ES-I3 (cell line): Measurements from ENCODE around the gene C1orf167.

Experiments used
- H3K36me3 ChIP-seq: 2 replicates; pipeline ENCODE4 v1.6.1; 2013; ENCODE audit warnings: mild to moderate bottlenecking, low read length, control low read depth, moderate library complexity; ENCODE audit not compliant: insufficient read depth
- H3K4me1 ChIP-seq: 2 replicates; pipeline ENCODE4 v1.6.1; 2013; ENCODE audit warnings: mild to moderate bottlenecking, control low read depth, low read length; ENCODE audit not compliant: insufficient read depth
- H3K9ac ChIP-seq: 2 replicates; pipeline ENCODE4 v1.6.1; 2013; ENCODE audit warnings: low read depth, mild to moderate bottlenecking, low read length, moderate library complexity
- H3K9me3 ChIP-seq: 2 replicates; pipeline ENCODE4 v1.6.1; 2013; ENCODE audit warnings: mild to moderate bottlenecking, low read length, moderate library complexity; ENCODE audit not compliant: control insufficient read depth, insufficient read depth

Gene C1orf167, protein sequence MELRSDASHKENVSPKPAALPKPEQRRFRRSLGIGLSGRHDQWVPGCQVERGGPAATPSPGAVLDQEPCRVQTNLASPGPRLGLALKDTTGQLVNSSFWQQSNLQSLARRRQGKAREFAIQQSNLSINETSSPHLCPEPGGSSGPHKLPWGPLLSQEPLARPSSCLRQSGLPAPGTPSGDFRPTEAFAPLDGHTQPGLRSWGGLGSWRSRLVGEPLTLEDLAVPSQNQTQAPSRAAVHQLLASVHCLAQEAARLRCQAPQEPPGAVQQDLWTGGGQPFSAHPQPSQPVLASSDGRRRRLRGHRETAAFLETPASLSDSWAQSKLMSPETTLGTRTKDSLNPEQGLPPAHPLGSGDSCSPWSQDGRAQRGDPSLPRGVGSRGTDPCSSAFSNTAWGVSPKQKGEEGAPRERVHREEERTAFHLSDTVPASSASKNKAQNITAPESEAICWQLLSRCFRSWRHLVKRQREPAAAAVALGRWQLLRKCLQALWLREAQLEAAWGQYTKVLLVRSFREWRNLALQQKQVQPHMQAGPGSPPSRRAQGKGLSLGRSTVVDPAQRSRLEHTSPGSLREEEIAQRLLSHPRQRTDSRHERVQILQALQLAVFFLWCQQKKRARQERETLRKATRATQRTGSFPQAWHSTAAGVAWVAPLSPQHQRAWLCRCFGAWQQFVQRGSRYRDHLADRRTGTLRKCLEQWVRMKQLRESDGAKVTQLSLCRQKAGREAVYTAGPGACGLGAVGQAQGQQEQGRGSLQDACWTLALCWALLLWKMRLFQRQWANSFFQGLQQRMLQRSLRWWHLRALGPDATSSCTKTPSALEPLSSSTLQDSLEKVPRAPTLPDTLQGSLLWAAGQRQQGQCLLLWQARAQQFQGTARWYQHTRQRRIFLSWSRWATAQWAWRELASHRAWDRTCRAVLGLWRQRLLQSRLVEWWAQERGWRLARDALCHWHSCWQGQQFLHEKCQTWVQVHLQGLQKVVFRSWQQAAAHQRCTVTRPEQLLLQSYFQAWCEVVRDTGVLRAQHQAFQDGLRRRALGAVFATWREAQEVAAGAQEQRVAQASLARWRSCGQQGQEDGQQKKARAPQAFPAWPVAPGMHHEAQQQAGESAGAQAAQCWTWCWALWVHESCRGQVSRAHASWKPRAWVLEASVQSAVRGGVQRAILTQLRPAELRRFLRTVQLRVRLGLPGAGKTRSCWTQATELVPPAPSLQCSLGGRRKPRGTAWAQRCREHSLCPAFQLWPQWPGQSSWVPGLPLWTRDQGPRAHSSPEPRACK (N-terminal part only)

DNA sequence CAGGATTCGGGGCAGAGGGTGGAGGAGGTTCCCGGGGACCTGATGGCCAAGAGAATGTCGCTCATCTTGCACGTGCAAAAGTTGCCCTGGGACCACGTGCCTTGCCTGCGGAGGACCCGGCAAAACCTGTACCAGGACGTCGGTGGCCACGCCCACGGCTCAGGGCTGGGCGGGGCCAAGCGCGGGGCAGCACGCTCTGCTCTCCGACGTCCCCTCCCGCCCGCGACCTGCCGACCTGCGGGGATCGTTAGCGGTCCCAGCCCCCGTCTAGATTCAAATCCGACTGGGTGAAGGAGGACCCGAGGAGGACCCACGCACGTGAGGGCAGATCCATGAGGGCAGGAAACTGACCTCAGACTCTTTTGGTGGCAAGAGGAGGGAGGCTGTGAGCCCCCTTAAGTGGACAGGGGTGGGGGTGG lies at the start of gene C1orf167:
TSS of gene C1orf167 (plus strand) at position 206 of the 419 bp plus-strand sequence. CDS start 2,208 bp downstream, outside the sequence.
- no peaks in the 10 kb centered on the region for H3K36me3 ChIP-seq
- peaks cover 6% of the 10 kb centered on the region; the same call in 1 of the 2 replicates for H3K4me1 ChIP-seq
- H3K9me3 ChIP-seq = no peaks in the 10 kb centered on the region
- peak within 1 kb of the TSS; percentile 41; the same call in 1 of the 2 replicates for H3K9ac ChIP-seq

DNA sequence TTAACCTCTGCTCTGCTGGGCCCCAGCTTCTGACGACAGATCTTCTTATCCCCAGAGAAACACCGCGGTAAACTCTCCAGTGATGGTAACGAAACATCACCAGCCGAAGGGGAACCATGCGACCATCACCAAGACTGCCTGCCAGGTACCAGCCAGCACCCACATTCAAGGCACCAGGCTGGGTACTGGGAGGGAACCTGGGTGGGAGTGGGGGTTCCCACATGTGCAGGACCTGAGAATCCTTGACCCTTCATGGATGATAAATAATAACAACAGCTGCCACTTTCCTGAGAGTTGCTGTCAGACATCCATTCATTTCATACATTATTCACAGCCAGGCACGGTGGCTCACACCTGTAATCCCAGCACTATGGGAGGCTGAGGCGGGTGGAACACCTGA lies 49.7 kb upstream of the C1orf167 start:
- H3K36me3 ChIP-seq = no peaks in the 10 kb centered on the region
- H3K4me1 ChIP-seq = peaks cover 7% of the 10 kb centered on the region
- no peaks in the 10 kb centered on the region for H3K9me3 ChIP-seq
- H3K9ac ChIP-seq = no peak overlapping the region

DNA sequence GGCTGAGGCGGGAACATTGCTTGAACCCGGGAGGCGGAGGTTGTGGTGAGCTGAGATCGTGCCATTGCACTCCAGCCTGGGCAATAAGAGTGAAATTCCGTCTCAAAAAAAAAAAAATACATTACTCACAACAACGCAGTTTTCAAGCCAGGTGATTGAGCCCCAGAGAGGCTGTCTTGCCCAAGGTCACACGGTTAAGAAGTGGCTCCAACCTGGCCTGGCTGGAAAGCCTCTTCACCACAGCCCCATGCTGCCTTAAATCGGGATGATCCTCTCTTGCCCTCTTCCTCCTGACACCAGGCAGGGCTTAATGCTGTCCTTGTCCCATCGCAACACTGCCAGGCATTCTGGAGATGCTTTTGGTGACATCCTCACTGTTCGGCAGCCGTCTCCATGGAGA lies 48.9 kb upstream of the C1orf167 start:
- Histone ChIP-seq H3K9me3 (no peaks in the 10 kb centered on the region), H3K9ac (no peak overlapping the region), H3K36me3 (no peaks in the 10 kb centered on the region), H3K4me1 (no peaks in the 10 kb centered on the region)

DNA sequence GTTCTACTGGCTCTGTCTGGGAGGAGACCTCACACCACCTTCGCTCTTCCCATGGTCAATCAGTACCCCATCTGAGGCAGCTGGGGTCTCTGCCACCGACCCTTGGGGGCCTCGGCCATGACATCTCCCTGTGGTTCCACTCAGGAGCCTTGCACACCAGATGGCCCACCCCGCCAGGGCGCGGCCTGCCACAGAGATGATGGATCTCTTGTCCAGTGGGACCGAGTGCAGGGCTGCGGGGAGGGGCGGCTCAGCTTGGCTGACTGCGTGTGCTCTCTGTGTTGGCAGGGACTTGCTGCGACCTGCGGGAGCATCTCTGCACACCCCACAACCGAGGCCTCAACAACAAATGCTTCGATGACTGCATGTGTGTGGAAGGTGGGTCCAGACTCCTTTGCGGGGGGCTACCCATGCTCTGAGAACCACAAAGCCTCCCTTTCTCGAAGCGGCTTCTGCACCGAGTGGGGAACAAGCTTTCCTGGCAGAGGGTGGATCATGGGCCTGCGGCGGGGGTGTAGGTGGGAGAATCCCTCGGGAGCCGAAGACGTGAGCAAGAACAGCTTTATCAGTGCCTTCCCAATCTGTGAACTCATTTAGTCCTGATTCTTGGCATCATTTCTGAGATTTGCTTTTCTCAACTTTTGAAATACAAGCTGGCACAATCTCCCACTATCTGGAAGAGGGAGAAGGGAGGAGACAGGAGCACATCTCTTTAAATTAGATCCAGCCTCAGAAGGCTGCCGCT lies 47.0 kb upstream of the C1orf167 start:
- Histone ChIP-seq H3K36me3 (no peaks in the 10 kb centered on the region), H3K9ac (no peak overlapping the region), H3K9me3 (no peaks in the 10 kb centered on the region), H3K4me1 (peaks cover 3% of the 10 kb centered on the region; the same call in 1 of the 2 replicates)

DNA sequence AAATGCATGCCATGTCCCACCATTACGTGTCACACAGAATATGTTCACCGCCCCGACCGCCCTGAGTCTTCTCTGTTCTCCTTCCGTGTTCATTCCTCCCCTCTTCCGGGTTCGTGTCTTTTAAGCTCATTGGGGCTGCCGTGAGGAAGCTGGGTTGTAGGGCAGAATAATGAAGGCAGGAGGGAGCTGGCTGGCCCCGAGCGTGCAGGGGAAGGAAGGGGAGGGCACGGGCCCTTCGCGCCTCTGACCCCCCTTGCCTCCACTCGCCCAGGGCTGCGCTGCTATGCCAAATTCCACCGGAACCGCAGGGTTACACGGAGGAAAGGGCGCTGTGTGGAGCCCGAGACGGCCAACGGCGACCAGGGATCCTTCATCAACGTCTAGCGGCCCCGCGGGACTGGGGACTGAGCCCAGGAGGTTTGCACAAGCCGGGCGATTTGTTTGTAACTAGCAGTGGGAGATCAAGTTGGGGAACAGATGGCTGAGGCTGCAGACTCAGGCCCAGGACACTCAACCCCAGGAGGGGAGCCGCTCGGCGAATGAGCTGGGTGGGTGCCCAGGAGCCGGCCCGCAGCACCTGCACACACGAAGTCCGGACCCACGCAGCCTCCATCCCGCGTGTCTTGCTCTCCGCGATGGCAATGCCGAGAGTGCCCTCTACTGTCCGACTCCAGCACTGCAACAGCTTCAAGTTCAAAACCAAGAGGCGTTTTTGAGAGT lies 42.5 kb upstream of the C1orf167 start:
- peak overlapping the region; percentile 28; the same call in 1 of the 2 replicates for H3K9ac ChIP-seq
- H3K4me1 ChIP-seq = peaks cover 3% of the 10 kb centered on the region; the same call in 1 of the 2 replicates
- H3K9me3 ChIP-seq = no peaks in the 10 kb centered on the region
- H3K36me3 ChIP-seq = no peaks in the 10 kb centered on the region

DNA sequence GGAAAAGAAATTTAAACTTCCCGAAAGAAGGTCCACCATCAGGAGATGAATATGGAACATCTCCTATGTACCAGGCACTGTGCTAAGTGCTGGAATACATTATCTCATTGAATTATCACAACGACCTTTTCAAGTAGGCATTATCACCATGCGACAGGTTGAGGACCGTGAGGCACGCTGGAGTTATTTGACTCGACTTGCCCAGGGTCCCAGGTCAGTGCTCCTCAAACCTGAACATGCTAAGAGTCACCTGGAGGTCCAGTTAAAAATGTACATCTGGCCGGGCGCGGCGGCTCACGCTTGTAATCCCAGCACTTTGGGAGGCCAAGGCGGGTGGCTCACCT lies 42.0 kb upstream of the C1orf167 start:
- peaks cover 3% of the 10 kb centered on the region; the same call in 1 of the 2 replicates for H3K4me1 ChIP-seq
- no peaks in the 10 kb centered on the region for H3K36me3 ChIP-seq
- no peaks in the 10 kb centered on the region for H3K9me3 ChIP-seq
- H3K9ac ChIP-seq = no peak overlapping the region

DNA sequence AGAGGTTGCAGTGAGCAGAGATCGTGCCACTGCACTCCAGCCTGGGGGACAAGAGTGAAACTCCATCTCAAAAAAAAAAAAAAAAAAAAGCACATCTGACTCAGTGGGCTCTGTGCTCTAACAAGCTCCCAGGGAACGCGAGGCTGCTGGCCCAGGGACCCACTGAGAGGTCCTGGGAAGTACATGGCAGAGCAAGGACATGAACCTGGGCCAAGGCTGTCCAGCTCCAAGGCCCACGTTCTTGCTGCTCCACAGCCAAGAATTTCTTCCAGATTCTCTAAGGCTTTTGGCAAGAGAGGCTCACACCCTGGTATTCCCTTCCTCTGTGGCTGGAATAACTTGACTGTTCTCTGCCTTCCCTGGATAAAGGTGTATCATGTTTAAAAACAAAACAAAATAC lies 41.5 kb upstream of the C1orf167 start:
- no peak overlapping the region for H3K9ac ChIP-seq
- no peaks in the 10 kb centered on the region for H3K9me3 ChIP-seq
- no peaks in the 10 kb centered on the region for H3K36me3 ChIP-seq
- peaks cover 8% of the 10 kb centered on the region for H3K4me1 ChIP-seq

DNA sequence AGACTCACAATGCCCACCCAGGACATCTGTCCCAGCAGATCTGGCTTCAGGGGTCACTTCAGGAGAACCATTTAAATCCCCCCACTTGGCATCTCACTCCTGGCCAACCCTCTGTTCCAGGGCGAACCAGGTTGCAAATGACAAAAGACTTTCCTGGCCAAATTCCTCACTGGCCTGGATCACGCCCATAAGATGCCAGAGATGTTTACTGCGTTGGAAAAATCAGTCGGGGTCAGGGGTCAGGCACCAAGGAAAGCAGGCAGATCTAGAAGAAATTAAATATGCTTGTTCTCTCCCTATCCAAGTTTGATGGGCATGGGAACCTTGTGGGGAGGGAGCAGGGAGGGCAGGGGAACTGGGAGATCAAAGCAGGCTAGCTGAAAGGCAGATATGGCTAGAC lies 40.7 kb upstream of the C1orf167 start:
- no peaks in the 10 kb centered on the region for H3K36me3 ChIP-seq
- no peaks in the 10 kb centered on the region for H3K9me3 ChIP-seq
- H3K4me1 ChIP-seq = peaks cover 12% of the 10 kb centered on the region
- H3K9ac ChIP-seq = no peak overlapping the region

DNA sequence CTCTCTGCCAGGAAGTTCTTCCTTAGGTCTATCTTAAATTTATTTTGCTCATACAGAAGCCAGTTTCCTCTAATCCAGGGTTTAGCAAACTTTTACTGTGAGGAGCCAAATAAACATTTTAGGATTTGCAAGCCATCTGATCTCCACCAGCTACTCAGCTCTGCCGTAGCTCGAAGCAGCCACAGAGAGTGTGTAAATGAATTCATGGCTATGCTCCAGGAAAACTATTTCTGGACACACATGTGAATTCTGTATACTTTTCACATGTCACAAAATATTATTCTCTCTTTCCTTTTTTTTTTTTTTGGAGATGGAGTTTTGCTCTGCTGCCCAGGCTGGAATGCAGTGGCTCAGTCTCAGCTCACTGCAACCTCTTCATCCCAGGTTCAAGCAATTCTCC lies 39.5 kb upstream of the C1orf167 start:
- Histone ChIP-seq H3K36me3 (no peaks in the 10 kb centered on the region), H3K9me3 (no peaks in the 10 kb centered on the region), H3K9ac (no peak overlapping the region), H3K4me1 (peaks cover 12% of the 10 kb centered on the region)

DNA sequence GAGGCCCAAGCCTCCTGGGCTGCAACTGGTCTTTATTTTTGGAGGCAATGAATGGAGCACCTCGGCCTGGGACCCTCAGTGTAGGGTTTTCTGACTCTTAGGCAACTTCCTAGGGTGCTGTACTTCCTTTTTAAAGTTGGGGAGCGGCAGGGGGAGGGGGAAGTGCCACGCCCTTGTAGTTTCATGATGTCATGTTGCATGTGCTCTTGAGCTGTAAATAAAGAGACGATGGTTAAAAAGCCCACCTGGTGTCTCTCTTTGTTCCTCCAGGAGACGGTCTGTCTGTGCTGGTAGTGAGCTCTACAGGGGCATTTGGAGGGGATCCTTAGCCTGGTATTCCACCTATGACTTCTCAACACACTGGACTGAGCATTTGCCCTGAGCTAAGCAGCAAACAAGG lies 36.4 kb upstream of the C1orf167 start:
- H3K9me3 ChIP-seq = no peaks in the 10 kb centered on the region
- 0 out of 2 replicates have a peak overlapping the region, but pooled peaks have one; percentile 7 for H3K9ac ChIP-seq
- H3K36me3 ChIP-seq = no peaks in the 10 kb centered on the region
- peaks cover 26% of the 10 kb centered on the region for H3K4me1 ChIP-seq

DNA sequence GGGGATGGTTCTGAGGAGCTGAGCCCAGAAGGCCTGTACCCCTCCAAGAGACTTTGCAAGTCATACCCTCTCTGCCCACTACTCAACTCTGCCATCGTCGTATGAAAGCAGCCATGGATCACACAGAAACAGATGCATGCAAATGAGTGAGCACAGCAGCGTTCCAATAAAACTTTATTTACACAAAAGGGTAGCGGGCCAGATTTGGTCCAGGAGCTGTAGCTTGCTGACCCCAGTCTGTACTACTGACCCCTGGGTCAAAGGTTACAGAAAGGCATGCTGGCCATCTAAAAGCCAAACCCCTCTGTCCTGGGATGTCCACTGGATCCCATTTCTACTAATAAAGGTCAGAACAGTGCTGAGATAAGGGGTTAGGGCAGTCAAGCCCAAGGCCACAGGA lies 34.9 kb upstream of the C1orf167 start:
- Histone ChIP-seq H3K36me3 (no peaks in the 10 kb centered on the region), H3K9me3 (no peaks in the 10 kb centered on the region), H3K4me1 (peaks cover 32% of the 10 kb centered on the region), H3K9ac (no peak overlapping the region)

DNA sequence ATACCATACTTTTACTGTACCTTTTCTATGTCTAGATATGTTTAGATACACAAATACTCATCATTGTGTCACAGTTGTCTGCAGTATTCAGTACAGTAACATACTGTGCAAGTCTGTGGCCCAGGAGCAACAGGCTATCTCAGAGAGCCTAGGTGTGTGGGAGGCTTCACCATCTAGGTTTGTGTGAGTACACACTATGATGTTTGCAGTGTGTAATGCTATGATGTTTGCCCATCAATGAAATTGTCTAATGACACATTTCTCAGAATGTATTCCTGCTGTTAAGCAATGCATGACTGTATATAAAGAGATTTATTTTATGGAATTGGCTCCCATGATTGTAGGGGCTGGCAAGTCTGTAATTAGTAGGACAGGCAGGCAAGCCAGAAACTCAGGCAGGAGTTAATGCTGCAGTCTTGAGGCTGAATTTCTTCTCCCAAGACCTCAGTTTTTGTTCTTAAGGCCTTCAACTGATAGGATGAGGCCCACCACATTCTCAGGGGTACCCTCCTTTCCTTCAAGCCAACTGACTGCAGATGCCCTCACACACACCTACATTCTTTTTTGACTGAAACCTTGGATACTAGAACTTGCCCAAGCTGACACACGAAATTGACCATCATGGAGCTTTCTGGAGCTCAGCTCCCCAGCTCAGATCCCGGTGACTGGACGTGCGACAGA lies 33.7 kb upstream of the C1orf167 start:
- H3K9me3 ChIP-seq = no peaks in the 10 kb centered on the region
- no peak overlapping the region for H3K9ac ChIP-seq
- H3K4me1 ChIP-seq = peaks cover 35% of the 10 kb centered on the region
- no peaks in the 10 kb centered on the region for H3K36me3 ChIP-seq

DNA sequence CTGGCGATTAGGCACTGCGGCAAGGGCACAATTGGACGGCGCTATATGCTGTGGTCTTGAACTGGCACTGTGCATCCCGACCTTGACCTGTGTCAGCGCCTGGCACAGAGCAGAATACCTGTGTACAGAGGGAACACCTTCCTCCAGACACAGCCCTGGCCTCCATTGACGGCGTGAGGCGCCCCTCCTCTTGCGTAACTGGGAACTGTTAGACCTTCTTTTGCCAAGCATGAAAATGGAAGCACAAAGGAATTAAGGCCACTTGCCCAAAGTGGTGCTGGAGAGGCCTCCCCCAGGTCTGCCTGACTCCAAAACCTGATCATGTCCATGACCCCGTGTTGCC lies 32.9 kb upstream of the C1orf167 start:
- H3K9ac ChIP-seq = no peak overlapping the region
- H3K4me1 ChIP-seq = peaks cover 35% of the 10 kb centered on the region
- H3K9me3 ChIP-seq = no peaks in the 10 kb centered on the region
- H3K36me3 ChIP-seq = no peaks in the 10 kb centered on the region
